ENCODE results near the gene AFM.

The AFM gene

GRCh38 chr4:73453701-73454005, 27.9 kb upstream of the AFM start:
- H3K9me3 ChIP-seq (ENCODE audit: low read depth, low read length): no peaks in the 10 kb centered on the region
- no peaks in the 10 kb centered on the region for H3K36me3 ChIP-seq (ENCODE audit: insufficient read depth, low read length)
- H3K9ac ChIP-seq (ENCODE audit: insufficient read length): no peak overlapping the region
- H3K4me3 ChIP-seq: no peak overlapping the region
- no peak overlapping the region for H3K27ac ChIP-seq
- DNase-seq (ENCODE audit: low read depth, low spot score): no peak
- TF ChIP-seq POLR2AphosphoS5 (IDR thresholded peaks at IDR 0.05; ENCODE audit: borderline replicate concordance, low read depth, low read length) (no peak), EZH2 (IDR thresholded peaks at IDR 0.05) (no peak), FOXP2 (optimal IDR thresholded peaks at IDR 0.05; ENCODE audit: control extremely low read depth, extremely low read length, insufficient read depth) (no peak)

DNA sequence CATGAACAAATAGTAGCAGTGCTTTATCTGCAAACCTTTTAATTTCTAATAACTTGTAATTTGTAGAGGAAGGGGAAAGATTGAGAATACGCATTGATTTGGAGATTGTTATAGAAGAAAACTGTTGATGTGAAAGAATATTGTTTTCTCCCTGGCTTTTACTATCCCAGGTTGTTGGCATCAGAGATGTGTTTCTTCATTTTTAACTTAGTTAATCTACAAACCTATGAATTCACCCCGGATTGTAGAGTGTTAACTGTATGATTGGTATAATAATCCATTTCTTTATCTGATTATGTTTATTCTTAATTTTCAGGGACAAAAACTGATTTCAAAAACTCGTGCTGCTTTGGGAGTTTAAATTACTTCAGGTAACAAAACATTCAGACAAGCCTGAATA, 26.6 kb upstream of the AFM start:
- Histone ChIP-seq H3K9me3 (ENCODE audit: low read depth, low read length) (no peaks in the 10 kb centered on the region), H3K4me3 (no peak overlapping the region), H3K36me3 (ENCODE audit: insufficient read depth, low read length) (no peaks in the 10 kb centered on the region), H3K9ac (ENCODE audit: insufficient read length) (no peak overlapping the region), H3K27ac (no peak overlapping the region)
- DNase-seq (ENCODE audit: low read depth, low spot score): no peak
- no peak for TF ChIP-seq POLR2AphosphoS5 (IDR thresholded peaks at IDR 0.05; ENCODE audit: borderline replicate concordance, low read depth, low read length)
- TF ChIP-seq FOXP2 (optimal IDR thresholded peaks at IDR 0.05; ENCODE audit: control extremely low read depth, extremely low read length, insufficient read depth): no peak
- no peak for TF ChIP-seq EZH2 (IDR thresholded peaks at IDR 0.05)

DNA sequence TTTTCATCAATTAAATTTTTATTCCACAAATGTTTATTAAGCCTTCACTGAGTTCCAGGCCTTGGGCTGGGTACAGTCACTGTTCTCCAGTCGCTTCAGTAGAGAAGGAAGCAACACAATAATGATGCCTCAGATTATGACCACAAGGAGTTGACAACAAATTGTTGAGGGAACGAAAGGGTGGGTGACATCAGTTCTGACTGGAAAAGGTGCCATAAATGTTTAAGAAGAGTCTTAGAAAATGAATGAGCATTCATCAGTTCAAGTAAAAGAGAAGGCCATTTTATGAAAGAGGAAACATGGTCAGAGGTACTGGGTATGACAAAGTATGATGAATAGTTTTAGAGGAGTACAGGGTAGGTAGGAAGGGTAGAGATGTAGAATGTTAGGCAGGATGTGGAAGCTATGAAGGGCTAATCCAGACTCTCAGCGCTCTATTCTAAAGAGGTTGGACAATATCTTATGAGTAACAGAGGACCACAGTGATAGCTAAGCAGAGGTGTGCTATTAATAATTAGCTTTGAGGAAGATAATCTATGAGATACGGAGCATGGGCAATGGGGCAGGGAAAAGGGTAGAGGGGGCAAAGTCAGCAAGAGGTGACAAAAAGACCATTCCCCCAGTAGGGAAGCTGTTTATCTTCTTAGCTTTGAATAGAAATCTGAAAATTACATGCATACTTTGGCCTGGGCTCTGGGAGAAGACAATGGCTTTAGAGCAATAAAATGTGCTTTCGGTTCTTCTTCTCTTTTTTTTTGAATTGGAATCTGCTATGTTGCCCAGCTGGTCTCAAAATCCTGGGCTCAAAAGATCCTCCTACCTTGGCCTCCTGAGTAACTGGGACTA, 25.1 kb upstream of the AFM start:
- TF ChIP-seq EZH2 (IDR thresholded peaks at IDR 0.05): no peak
- no peak for TF ChIP-seq FOXP2 (optimal IDR thresholded peaks at IDR 0.05; ENCODE audit: control extremely low read depth, extremely low read length, insufficient read depth)
- no peak for TF ChIP-seq POLR2AphosphoS5 (IDR thresholded peaks at IDR 0.05; ENCODE audit: borderline replicate concordance, low read depth, low read length)
- Histone ChIP-seq H3K36me3 (ENCODE audit: insufficient read depth, low read length) (no peaks in the 10 kb centered on the region), H3K9ac (ENCODE audit: insufficient read length) (no peak overlapping the region), H3K4me3 (no peak overlapping the region), H3K9me3 (ENCODE audit: low read depth, low read length) (no peaks in the 10 kb centered on the region), H3K27ac (no peak overlapping the region)
- DNase-seq (ENCODE audit: low read depth, low spot score): no peak

- no peak for TF ChIP-seq POLR2AphosphoS5 (IDR thresholded peaks at IDR 0.05; ENCODE audit: borderline replicate concordance, low read depth, low read length)
- TF ChIP-seq FOXP2 (optimal IDR thresholded peaks at IDR 0.05; ENCODE audit: control extremely low read depth, extremely low read length, insufficient read depth): no peak
- no peak for TF ChIP-seq EZH2 (IDR thresholded peaks at IDR 0.05)
- H3K4me3 ChIP-seq: no peak overlapping the region
- H3K9ac ChIP-seq (ENCODE audit: insufficient read length): no peak overlapping the region
- no peak for DNase-seq (ENCODE audit: low read depth, low spot score)
- no peaks in the 10 kb centered on the region for H3K9me3 ChIP-seq (ENCODE audit: low read depth, low read length)
- no peaks in the 10 kb centered on the region for H3K36me3 ChIP-seq (ENCODE audit: insufficient read depth, low read length)
- H3K27ac ChIP-seq: no peak overlapping the region
Observed at GRCh38 chr4:73458184-73459047, 23.1 kb upstream of the AFM start.

GRCh38 chr4:73459048-73459421, 22.5 kb upstream of the AFM start:
- H3K27ac ChIP-seq: no peak overlapping the region
- H3K36me3 ChIP-seq (ENCODE audit: insufficient read depth, low read length): no peaks in the 10 kb centered on the region
- no peak overlapping the region for H3K4me3 ChIP-seq
- H3K9me3 ChIP-seq (ENCODE audit: low read depth, low read length): no peaks in the 10 kb centered on the region
- H3K9ac ChIP-seq (ENCODE audit: insufficient read length): no peak overlapping the region
- TF ChIP-seq POLR2AphosphoS5 (IDR thresholded peaks at IDR 0.05; ENCODE audit: borderline replicate concordance, low read depth, low read length) (no peak), EZH2 (IDR thresholded peaks at IDR 0.05) (no peak), FOXP2 (optimal IDR thresholded peaks at IDR 0.05; ENCODE audit: control extremely low read depth, extremely low read length, insufficient read depth) (no peak)
- no peak for DNase-seq (ENCODE audit: low read depth, low spot score)

DNA sequence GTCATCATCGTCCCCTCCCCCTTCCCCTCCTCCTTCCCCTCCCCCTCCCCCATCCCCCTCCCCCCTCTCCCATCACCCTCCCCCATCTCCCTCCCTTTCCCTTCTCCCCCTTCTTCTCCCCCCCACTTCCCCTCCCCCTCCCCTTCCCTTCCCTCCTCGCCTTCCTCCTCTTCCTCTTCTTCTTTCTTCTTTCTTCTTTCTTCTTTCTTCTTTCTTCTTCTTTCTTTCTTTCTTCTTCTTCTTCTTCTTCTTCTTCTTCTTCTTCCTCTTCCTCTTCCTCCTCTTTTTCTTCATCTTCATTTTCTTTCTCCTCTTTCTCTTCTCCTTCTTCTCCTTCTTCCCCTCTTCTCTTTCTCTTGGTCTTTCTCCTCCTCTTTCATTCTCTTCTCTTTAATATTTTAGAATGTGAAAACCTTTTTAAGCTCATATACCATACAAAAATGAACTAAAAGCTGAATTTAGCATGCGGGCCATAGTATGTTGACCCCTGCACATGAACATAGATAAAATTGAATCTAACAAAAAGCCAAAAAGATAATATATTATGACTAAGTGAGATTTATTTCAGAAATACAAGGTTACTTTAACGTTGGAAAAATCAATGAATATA, 20.5 kb upstream of the AFM start:
- no peaks in the 10 kb centered on the region for H3K36me3 ChIP-seq (ENCODE audit: insufficient read depth, low read length)
- H3K4me3 ChIP-seq: no peak overlapping the region
- H3K9ac ChIP-seq (ENCODE audit: insufficient read length): no peak overlapping the region
- H3K9me3 ChIP-seq (ENCODE audit: low read depth, low read length): no peaks in the 10 kb centered on the region
- H3K27ac ChIP-seq: no peak overlapping the region
- TF ChIP-seq FOXP2 (optimal IDR thresholded peaks at IDR 0.05; ENCODE audit: control extremely low read depth, extremely low read length, insufficient read depth) (no peak), POLR2AphosphoS5 (IDR thresholded peaks at IDR 0.05; ENCODE audit: borderline replicate concordance, low read depth, low read length) (no peak), EZH2 (IDR thresholded peaks at IDR 0.05) (no peak)
- no peak for DNase-seq (ENCODE audit: low read depth, low spot score)

- H3K9ac ChIP-seq (ENCODE audit: insufficient read length): no peak overlapping the region
- TF ChIP-seq POLR2AphosphoS5 (IDR thresholded peaks at IDR 0.05; ENCODE audit: borderline replicate concordance, low read depth, low read length) (no peak), EZH2 (IDR thresholded peaks at IDR 0.05) (no peak), FOXP2 (optimal IDR thresholded peaks at IDR 0.05; ENCODE audit: control extremely low read depth, extremely low read length, insufficient read depth) (no peak)
- H3K36me3 ChIP-seq (ENCODE audit: insufficient read depth, low read length): no peaks in the 10 kb centered on the region
- DNase-seq (ENCODE audit: low read depth, low spot score): no peak
- H3K9me3 ChIP-seq (ENCODE audit: low read depth, low read length): no peaks in the 10 kb centered on the region
- no peak overlapping the region for H3K27ac ChIP-seq
- H3K4me3 ChIP-seq: no peak overlapping the region
Observed at GRCh38 chr4:73468170-73468569, 13.4 kb upstream of the AFM start.

GRCh38 chr4:73470728-73471127, 10.8 kb upstream of the AFM start:
- H3K9me3 ChIP-seq (ENCODE audit: low read depth, low read length): no peaks in the 10 kb centered on the region
- H3K9ac ChIP-seq (ENCODE audit: insufficient read length): no peak overlapping the region
- H3K27ac ChIP-seq: no peak overlapping the region
- no peaks in the 10 kb centered on the region for H3K36me3 ChIP-seq (ENCODE audit: insufficient read depth, low read length)
- TF ChIP-seq EZH2 (IDR thresholded peaks at IDR 0.05): no peak
- TF ChIP-seq POLR2AphosphoS5 (IDR thresholded peaks at IDR 0.05; ENCODE audit: borderline replicate concordance, low read depth, low read length): no peak
- no peak for TF ChIP-seq FOXP2 (optimal IDR thresholded peaks at IDR 0.05; ENCODE audit: control extremely low read depth, extremely low read length, insufficient read depth)
- DNase-seq (ENCODE audit: low read depth, low spot score): no peak
- no peak overlapping the region for H3K4me3 ChIP-seq
